OCI-LY1 (cell line): ENCODE data around the gene STK39.

Source experiments
- EZH2 ChIP-seq: fragments of 200-600 bp; sonication (generic), shearing (Covaris generic); IDR thresholded peaks from 2 replicates; pipeline ENCODE4 v1.8.0; 2017; ENCODE audit warnings: borderline replicate concordance, mixed run types, mild to moderate bottlenecking, antibody characterized with exemption, low read length, moderate library complexity, mixed read lengths
- TF ChIP-seq, protein P1 (sequence below): fragments of 200-600 bp; sonication (generic), shearing (Covaris generic); IDR thresholded peaks from 2 replicates; pipeline ENCODE4 v1.5.1; 2017; ENCODE audit warnings: mild to moderate bottlenecking, antibody characterized with exemption, low read length, moderate library complexity, mixed read lengths

DNA sequence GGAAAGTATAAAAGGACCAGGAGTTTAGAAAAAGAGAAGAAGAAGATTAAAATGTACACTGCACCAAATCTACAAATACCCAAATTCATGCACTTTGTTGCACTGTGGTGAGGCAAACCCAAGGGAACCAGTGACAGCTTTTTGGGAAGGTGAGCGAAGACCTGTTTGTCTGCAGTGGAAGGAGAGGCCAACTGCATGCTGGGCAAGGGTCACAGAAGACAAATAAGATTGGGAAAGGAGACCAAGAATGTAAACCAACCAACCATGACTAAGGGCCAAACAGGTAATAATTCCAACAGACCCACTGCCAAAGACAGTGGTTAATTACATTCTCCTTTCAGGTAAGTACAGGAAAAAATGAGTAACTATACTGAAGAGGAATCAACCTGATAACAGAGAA lies 202.8 kb downstream of the STK39 start:
- TF ChIP-seq, protein P1, sequence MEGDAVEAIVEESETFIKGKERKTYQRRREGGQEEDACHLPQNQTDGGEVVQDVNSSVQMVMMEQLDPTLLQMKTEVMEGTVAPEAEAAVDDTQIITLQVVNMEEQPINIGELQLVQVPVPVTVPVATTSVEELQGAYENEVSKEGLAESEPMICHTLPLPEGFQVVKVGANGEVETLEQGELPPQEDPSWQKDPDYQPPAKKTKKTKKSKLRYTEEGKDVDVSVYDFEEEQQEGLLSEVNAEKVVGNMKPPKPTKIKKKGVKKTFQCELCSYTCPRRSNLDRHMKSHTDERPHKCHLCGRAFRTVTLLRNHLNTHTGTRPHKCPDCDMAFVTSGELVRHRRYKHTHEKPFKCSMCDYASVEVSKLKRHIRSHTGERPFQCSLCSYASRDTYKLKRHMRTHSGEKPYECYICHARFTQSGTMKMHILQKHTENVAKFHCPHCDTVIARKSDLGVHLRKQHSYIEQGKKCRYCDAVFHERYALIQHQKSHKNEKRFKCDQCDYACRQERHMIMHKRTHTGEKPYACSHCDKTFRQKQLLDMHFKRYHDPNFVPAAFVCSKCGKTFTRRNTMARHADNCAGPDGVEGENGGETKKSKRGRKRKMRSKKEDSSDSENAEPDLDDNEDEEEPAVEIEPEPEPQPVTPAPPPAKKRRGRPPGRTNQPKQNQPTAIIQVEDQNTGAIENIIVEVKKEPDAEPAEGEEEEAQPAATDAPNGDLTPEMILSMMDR, result no peak
- TF ChIP-seq EZH2, result no peak
